Measurements from ENCODE around the gene OTULIN. TPM values are rescaled to one million over a fixed set of nuclear protein-coding genes. Genes with fewer than 3 reads are reported as not detected.

Gene OTULIN
- total and polyA plus RNA-seq, 2 experiments from 2014 or later: 24.3 to 43.9 TPM

- TF ChIP-seq ZNF462 (CRISPR knock-in tag; IDR thresholded peaks at IDR 0.05): no peak
- TF ChIP-seq STAT1 (IDR thresholded peaks at IDR 0.05; ENCODE audit: unreplicated experiment): no peak
- TF ChIP-seq CREB1 (CRISPR knock-in tag; IDR thresholded peaks at IDR 0.05; ENCODE audit: low read depth): no peak
- TF ChIP-seq ZNF331 (CRISPR knock-in tag; IDR thresholded peaks at IDR 0.05; ENCODE audit: low read depth): no peak
- no peak for TF ChIP-seq EZH2phosphoT487 (IDR thresholded peaks at IDR 0.05; ENCODE audit: unreplicated experiment)
- no peak for TF ChIP-seq ZNF114 (CRISPR knock-in tag; IDR thresholded peaks at IDR 0.05)
These were observed 44.0 kb downstream of the OTULIN start (continued) for GRCh38 chr5:14708551-14708950.

GRCh38 chr5:14710313-14710994 is 45.9 kb downstream of the OTULIN start:
- no peaks in the 10 kb centered on the region for H3K36me3 ChIP-seq (ENCODE audit: insufficient read depth)
- H3K36me3 Mint-ChIP-seq (ENCODE audit: low read depth): peaks cover 60% of the 10 kb centered on the region
- DNase-seq (ENCODE audit: low spot score): no peak
- TF ChIP-seq ZNF114 (CRISPR knock-in tag; IDR thresholded peaks at IDR 0.05) (no peak), EZH2 (IDR thresholded peaks at IDR 0.05; ENCODE audit: low read depth, unreplicated experiment) (no peak), POLR2AphosphoS5 (IDR thresholded peaks at IDR 0.05; ENCODE audit: low read depth) (no peak), CTCF (conservative IDR thresholded peaks at IDR 0.05; ENCODE audit: low read depth in 2 of 2) (no peak), EZH2phosphoT487 (IDR thresholded peaks at IDR 0.05; ENCODE audit: unreplicated experiment) (no peak), NANOG (IDR thresholded peaks at IDR 0.05; ENCODE audit: borderline replicate concordance) (no peak), STAT1 (IDR thresholded peaks at IDR 0.05; ENCODE audit: unreplicated experiment) (no peak), CREB1 (CRISPR knock-in tag; IDR thresholded peaks at IDR 0.05; ENCODE audit: low read depth) (no peak)

More at GRCh38 chr5:14710313-14710994, 45.9 kb downstream of the OTULIN start:
- Mint-ChIP-seq H3K27ac (peak overlapping the region; percentile 80; the same call in 1 of the 2 replicates), H3K4me3 (no peak overlapping the region), H3K27me3 (ENCODE audit: insufficient read depth, low read depth, poor library complexity) (peaks cover 24% of the 10 kb centered on the region), H3K4me1 (no peaks in the 10 kb centered on the region), H3K9me3 (peaks cover 11% of the 10 kb centered on the region; the same call in 2 of the 3 replicates)
- Histone ChIP-seq H3K4me3 (no peak overlapping the region), H3K9me2 (ENCODE audit: insufficient read depth) (no peaks in the 10 kb centered on the region), H3K27ac (ENCODE audit: low read depth) (no peak overlapping the region), H4K20me1 (replicated peaks; ENCODE audit: insufficient read depth) (no peaks in the 10 kb centered on the region), H3K4me1 (ENCODE audit: insufficient read depth) (no peaks in the 10 kb centered on the region; the same call in 1 of the 2 replicates), H3K79me2 (replicated peaks; ENCODE audit: insufficient read depth) (no peaks in the 10 kb centered on the region), H2AFZ (no peak overlapping the region), H3F3A (replicated peaks; ENCODE audit: low read depth) (no peaks in the 10 kb centered on the region), H3K27me3 (ENCODE audit: insufficient read depth) (no peaks in the 10 kb centered on the region), H3K4me2 (no peak overlapping the region)
- no peak for ATAC-seq

All from GM23338 (cell line).